Activated CD8-positive, alpha-beta memory T cell treated with anti-CD3 and anti-CD28 coated beads, Interleukin-2, amount 50 U/mL, for 24 hours (primary cell): Measurements from ENCODE around the gene FUT9.

ENCODE experiments used
- DNase-seq: peaks from one replicate; pipeline ENCODE4 v3.0.0-alpha.2; 2020; ENCODE audit errors: extremely low read depth

Gene FUT9

GRCh38 chr6:96073555-96073954 is 57.8 kb downstream of the FUT9 start:
- no peak for DNase-seq

- no peak for DNase-seq
Observed at GRCh38 chr6:96074006-96074405, 58.2 kb downstream of the FUT9 start.

GRCh38 chr6:96075826-96076225 is 60.1 kb downstream of the FUT9 start:
- no peak for DNase-seq

- DNase-seq = no peak
Observed at GRCh38 chr6:96086745-96087144, 71.0 kb downstream of the FUT9 start.

GRCh38 chr6:96089173-96089572 is 73.4 kb downstream of the FUT9 start:
- DNase-seq = no peak

GRCh38 chr6:96094077-96094476 is 78.3 kb downstream of the FUT9 start:
- DNase-seq = no peak

- DNase-seq = no peak
Observed at GRCh38 chr6:96099069-96099468, 83.3 kb downstream of the FUT9 start.

- DNase-seq = no peak
Observed at GRCh38 chr6:96101564-96101963, 85.8 kb downstream of the FUT9 start.

- DNase-seq = no peak
Observed at GRCh38 chr6:96104910-96105309, 89.1 kb downstream of the FUT9 start.

- DNase-seq = no peak
Observed at GRCh38 chr6:96110878-96111277, 95.1 kb downstream of the FUT9 start.

- DNase-seq = no peak
Observed at GRCh38 chr6:96116674-96117073, 100.9 kb downstream of the FUT9 start.

GRCh38 chr6:96124778-96125177 is 109.0 kb downstream of the FUT9 start:
- DNase-seq = no peak

- no peak for DNase-seq
Observed at GRCh38 chr6:96138406-96138805, 122.6 kb downstream of the FUT9 start.

- no peak for DNase-seq
Observed at GRCh38 chr6:96142142-96142541, 126.4 kb downstream of the FUT9 start.

- DNase-seq = no peak
Observed at GRCh38 chr6:96150431-96150830, 134.7 kb downstream of the FUT9 start.

GRCh38 chr6:96151707-96152106 is 135.9 kb downstream of the FUT9 start:
- no peak for DNase-seq

- DNase-seq = no peak
Observed at GRCh38 chr6:96152114-96152708, 136.4 kb downstream of the FUT9 start.

- DNase-seq = no peak
Observed at GRCh38 chr6:96153775-96154174, 138.0 kb downstream of the FUT9 start.

GRCh38 chr6:96156425-96156824 is 140.7 kb downstream of the FUT9 start:
- no peak for DNase-seq

GRCh38 chr6:96157018-96157565 is 141.3 kb downstream of the FUT9 start:
- DNase-seq = no peak

GRCh38 chr6:96162711-96163120 is 146.9 kb downstream of the FUT9 start:
- DNase-seq = no peak

GRCh38 chr6:96164802-96165201 is 149.0 kb downstream of the FUT9 start:
- no peak for DNase-seq

GRCh38 chr6:96171112-96171511 is 155.3 kb downstream of the FUT9 start:
- DNase-seq = no peak

- DNase-seq = no peak
Observed at GRCh38 chr6:96184798-96185197, 169.0 kb downstream of the FUT9 start.
